NCI-H128 (cell line): ENCODE data around the gene ELOVL6.

ENCODE experiments used
- DNase-seq: peaks from one replicate; lab custom pipeline; 2025; ENCODE audit not compliant: unreplicated experiment; lab: John Stamatoyannopoulos, UW

The ELOVL6 gene

GRCh38 chr4:109998867-109999584 is 199.4 kb downstream of the ELOVL6 start:
- no peak for DNase-seq

- no peak for DNase-seq
These were observed 201.9 kb downstream of the ELOVL6 start for GRCh38 chr4:109996526-109996925.
